PFSK-1 (cell line): ENCODE results near the gene NATD1.

ENCODE experiments used
- POLR2AphosphoS5 ChIP-seq: IDR thresholded peaks from 2 replicates; pipeline ENCODE4 v1.6.1; 2012; ENCODE audit warnings: low read depth, mild to moderate bottlenecking, control low read depth, low read length, moderate library complexity
- REST ChIP-seq, 2 experiments: IDR thresholded peaks; 2 replicates each; pipeline versions ENCODE4 v1.6.1 to v1.8.0; 2011 to 2012; ENCODE audit warnings: low read depth in 2 of 2, low read length in 2 of 2, control low read depth in 1 of 2, inconsistent platforms in 1 of 2, mild to moderate bottlenecking in 1 of 2, moderate library complexity in 1 of 2; ENCODE audit not compliant: insufficient read depth in 1 of 2
- SIN3A ChIP-seq: IDR thresholded peaks from 2 replicates; pipeline ENCODE4 v1.6.1; 2012; ENCODE audit warnings: mild to moderate bottlenecking, low read length, moderate library complexity, borderline replicate concordance; ENCODE audit not compliant: insufficient read depth
- TAF1 ChIP-seq: IDR thresholded peaks from 2 replicates; pipeline ENCODE4 v1.6.1; 2012; ENCODE audit warnings: low read length, control low read depth, borderline replicate concordance; ENCODE audit not compliant: insufficient read depth

GRCh38 chr17:21292867-21293830 is 39.9 kb upstream of the NATD1 start:
- TF ChIP-seq TAF1: no peak
- TF ChIP-seq POLR2AphosphoS5: no peak
- TF ChIP-seq REST (IDR thresholded peaks at IDR 0.05; ENCODE audit: insufficient read depth in 1 of 2, low read depth in 2 of 2, low read length in 2 of 2): no peak
- TF ChIP-seq SIN3A: no peak
